Left lung (tissue), 10 donors: Measurements from ENCODE around the gene SET. TPM values are rescaled to one million over a fixed set of nuclear protein-coding genes. Genes with fewer than 3 reads are reported as not detected.

Source experiments
- ATAC-seq: fragments of 200-7000 bp; cut with Tn5 transposase; one replicate; pipeline ENCODE4 v1.9.1; 2020; ENCODE audit warnings: moderate library complexity
- DNase-seq, 4 donors: peaks; one replicate each; pipeline ENCODE4 v3.0.0-alpha.2; 2013 to 2020
- H3K27ac ChIP-seq, 2 donors: fragments of 200-600 bp; sonication (generic) in 1 of 2; one replicate each; pipeline versions ENCODE4 v1.5.0 to v1.8.0; 2020 to 2021
- H3K27me3 ChIP-seq, 2 donors: fragments of 200-600 bp; sonication (generic) in 1 of 2; one replicate each; pipeline versions ENCODE4 v1.5.0 to v1.8.0; 2020 to 2021
- H3K36me3 ChIP-seq, 2 donors: fragments of 200-600 bp; sonication (generic) in 1 of 2; one replicate each; pipeline versions ENCODE4 v1.5.0 to v1.8.0; 2020 to 2021
- H3K4me1 ChIP-seq, 2 donors: fragments of 200-600 bp; one replicate each; pipeline ENCODE4 v1.8.0; 2021
- H3K4me3 ChIP-seq, 2 donors: fragments of 200-600 bp; sonication (generic) in 1 of 2; one replicate each; pipeline versions ENCODE4 v1.5.0 to v1.8.0; 2020 to 2021; ENCODE audit warnings: mild to moderate bottlenecking in 1 of 2
- H3K9me3 ChIP-seq, 2 donors: fragments of 200-600 bp; sonication (generic) in 1 of 2; one replicate each; pipeline versions ENCODE4 v1.5.0 to v1.8.0; 2020 to 2021
- intact Hi-C, 2 donors: fragments of 100-400 bp; cut with DNase I; formaldehyde crosslinking; loops; one replicate each; pipeline versions ENCODE4 v1.11.2 to v1.14.2; 2022
- polyA plus RNA-seq, 6 donors: library from polyadenylated mRNA; unstranded; fragments of 120-200 nt; gene quantifications; one replicate each; pipeline ENCODE4 v1.2.1, GENCODE V29; 2013; ENCODE audit not compliant: insufficient read length in 6 of 6
- total RNA-seq, 2 donors: library from RNA; stranded (reverse); fragmentation: NEBNext Ultra II Directional; extraction: Animal tissue kit (Norgen Biotek cat#: 25700); gene quantifications; one replicate each; pipeline ENCODE4 v1.2.1, GENCODE V29; 2021
- TF ChIP-seq, protein P1 (sequence below), 2 donors: fragments of 200-600 bp; sonication (generic) in 1 of 2; IDR thresholded peaks; one replicate each; pipeline versions ENCODE4 v1.5.0 to v1.8.0; 2021; ENCODE audit warnings: antibody characterized with exemption in 2 of 2
- donor health status: DM: no; HTN: yes; CAD: no.
- donor health status: DM: no; HTN: no; CAD: no.

Gene SET
- total and polyA plus RNA-seq, 8 donors: 249 to 615 (median 536) TPM

DNA sequence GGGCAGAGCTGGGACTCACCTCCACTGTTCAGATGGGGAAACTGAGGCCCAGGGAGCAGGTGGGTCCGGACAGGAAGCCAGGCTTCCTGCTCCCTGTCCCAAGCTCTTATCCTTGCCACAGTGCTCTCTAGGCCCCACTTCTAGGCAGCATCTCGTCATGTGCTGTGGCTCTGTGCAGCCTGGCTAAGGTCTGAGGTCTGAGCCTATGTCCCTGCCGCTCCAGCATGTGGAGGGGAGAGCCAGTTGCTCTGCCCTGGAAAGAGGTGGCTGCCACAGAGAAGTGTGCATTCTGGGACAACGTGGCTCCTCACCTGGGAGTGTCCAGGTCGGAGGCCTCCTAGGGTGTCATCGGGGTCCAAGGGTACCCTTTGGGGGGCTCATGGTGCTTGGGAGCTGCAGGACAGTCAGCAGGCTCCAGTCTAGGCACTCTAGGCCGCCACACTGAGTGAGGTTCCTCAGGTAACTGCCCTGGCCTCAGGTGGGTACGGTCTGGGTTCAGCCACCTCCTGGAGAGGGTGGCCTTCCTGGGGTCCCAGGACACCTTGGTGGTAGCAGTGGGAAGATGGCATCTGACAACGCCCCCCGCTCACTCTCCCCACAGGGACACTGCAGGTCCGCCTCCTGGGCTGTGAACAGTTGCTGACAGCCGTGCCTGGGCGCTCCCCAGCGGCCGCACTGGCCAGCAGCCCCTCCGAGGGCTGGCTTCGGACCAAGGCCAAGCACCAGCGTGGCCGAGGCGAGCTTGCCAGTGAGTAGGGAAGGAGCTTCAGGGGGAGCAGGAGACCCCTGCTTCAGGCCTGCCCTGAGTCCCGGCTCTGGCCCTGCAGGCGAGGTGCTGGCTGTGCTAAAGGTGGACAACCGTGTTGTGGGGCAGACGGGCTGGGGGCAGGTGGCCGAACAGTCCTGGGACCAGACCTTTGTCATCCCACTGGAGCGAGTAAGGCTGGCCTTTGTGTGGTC lies 23.7 kb downstream of the SET start:
- H3K4me1 ChIP-seq: no peaks in the 10 kb centered on the region
- peak in 2 of 4 donors; percentile 10 to 67 for DNase-seq
- ATAC-seq: no peak
- H3K36me3 ChIP-seq: peaks cover 0 to 31% of the 10 kb centered on the region in 2 donors
- no peaks in the 10 kb centered on the region for H3K9me3 ChIP-seq
- no peak overlapping the region for H3K27ac ChIP-seq
- H3K27me3 ChIP-seq: no peaks in the 10 kb centered on the region
- intact Hi-C loops: no loop called here
- TF ChIP-seq, protein P1, sequence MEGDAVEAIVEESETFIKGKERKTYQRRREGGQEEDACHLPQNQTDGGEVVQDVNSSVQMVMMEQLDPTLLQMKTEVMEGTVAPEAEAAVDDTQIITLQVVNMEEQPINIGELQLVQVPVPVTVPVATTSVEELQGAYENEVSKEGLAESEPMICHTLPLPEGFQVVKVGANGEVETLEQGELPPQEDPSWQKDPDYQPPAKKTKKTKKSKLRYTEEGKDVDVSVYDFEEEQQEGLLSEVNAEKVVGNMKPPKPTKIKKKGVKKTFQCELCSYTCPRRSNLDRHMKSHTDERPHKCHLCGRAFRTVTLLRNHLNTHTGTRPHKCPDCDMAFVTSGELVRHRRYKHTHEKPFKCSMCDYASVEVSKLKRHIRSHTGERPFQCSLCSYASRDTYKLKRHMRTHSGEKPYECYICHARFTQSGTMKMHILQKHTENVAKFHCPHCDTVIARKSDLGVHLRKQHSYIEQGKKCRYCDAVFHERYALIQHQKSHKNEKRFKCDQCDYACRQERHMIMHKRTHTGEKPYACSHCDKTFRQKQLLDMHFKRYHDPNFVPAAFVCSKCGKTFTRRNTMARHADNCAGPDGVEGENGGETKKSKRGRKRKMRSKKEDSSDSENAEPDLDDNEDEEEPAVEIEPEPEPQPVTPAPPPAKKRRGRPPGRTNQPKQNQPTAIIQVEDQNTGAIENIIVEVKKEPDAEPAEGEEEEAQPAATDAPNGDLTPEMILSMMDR (IDR thresholded peaks at IDR 0.05): no peak
- H3K4me3 ChIP-seq: no peak overlapping the region

DNA sequence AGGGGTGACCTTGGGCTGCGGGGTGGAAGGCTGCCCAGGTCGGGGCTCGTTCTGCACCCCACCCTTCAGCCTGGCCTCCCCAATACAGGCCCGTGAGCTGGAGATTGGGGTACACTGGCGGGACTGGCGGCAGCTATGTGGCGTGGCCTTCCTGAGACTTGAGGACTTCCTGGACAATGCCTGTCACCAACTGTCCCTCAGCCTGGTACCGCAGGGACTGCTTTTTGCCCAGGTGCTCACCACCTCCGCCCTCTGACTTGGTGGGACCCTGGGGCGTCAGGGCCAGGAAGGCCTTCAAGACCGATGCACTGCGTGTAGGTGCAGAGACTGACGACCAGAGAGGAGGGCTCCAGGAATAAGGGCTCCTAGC lies 24.4 kb downstream of the SET start:
- peaks cover 0 to 31% of the 10 kb centered on the region in 2 donors for H3K36me3 ChIP-seq
- no peaks in the 10 kb centered on the region for H3K4me1 ChIP-seq
- no peak overlapping the region for H3K27ac ChIP-seq
- H3K27me3 ChIP-seq: no peaks in the 10 kb centered on the region
- H3K9me3 ChIP-seq: no peaks in the 10 kb centered on the region
- DNase-seq (peak in 1 of 4 donors; percentile 51), ATAC-seq (no peak)
- TF ChIP-seq, protein P1 (IDR thresholded peaks at IDR 0.05): no peak
- intact Hi-C loops: no loop called here
- no peak overlapping the region for H3K4me3 ChIP-seq

DNA sequence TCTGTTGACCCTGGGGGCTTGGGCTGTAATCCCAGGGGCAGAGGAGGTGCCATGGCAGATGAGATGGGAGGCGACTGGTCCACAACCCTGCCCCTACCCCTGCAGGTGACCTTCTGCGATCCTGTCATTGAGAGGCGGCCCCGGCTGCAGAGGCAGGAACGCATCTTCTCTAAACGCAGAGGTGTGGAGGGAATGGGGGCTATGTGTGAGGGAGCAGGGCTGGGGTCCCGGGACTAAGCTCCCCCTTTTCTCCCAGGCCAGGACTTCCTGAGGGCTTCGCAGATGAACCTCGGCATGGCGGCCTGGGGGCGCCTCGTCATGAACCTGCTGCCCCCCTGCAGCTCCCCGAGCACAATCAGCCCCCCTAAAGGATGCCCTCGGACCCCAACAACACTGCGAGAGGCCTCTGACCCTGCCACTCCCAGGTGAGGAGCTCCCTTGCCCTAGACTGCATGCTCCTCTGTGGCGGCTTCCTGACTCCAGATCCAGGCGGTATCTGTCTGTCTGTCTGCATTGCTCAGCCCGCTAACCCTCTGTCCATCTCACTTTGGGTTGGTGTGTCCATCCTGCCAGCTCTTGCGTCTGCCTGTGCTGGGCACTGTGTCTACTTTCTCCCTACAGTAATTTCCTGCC lies 25.0 kb downstream of the SET start:
- intact Hi-C loops: no loop called here
- no peaks in the 10 kb centered on the region for H3K27me3 ChIP-seq
- peaks cover 0 to 31% of the 10 kb centered on the region in 2 donors for H3K36me3 ChIP-seq
- TF ChIP-seq, protein P1 (IDR thresholded peaks at IDR 0.05): no peak
- DNase-seq (peak in 1 of 4 donors; percentile 50), ATAC-seq (no peak)
- H3K9me3 ChIP-seq: no peaks in the 10 kb centered on the region
- H3K27ac ChIP-seq: no peak overlapping the region
- H3K4me3 ChIP-seq: no peak overlapping the region
- no peaks in the 10 kb centered on the region for H3K4me1 ChIP-seq

DNA sequence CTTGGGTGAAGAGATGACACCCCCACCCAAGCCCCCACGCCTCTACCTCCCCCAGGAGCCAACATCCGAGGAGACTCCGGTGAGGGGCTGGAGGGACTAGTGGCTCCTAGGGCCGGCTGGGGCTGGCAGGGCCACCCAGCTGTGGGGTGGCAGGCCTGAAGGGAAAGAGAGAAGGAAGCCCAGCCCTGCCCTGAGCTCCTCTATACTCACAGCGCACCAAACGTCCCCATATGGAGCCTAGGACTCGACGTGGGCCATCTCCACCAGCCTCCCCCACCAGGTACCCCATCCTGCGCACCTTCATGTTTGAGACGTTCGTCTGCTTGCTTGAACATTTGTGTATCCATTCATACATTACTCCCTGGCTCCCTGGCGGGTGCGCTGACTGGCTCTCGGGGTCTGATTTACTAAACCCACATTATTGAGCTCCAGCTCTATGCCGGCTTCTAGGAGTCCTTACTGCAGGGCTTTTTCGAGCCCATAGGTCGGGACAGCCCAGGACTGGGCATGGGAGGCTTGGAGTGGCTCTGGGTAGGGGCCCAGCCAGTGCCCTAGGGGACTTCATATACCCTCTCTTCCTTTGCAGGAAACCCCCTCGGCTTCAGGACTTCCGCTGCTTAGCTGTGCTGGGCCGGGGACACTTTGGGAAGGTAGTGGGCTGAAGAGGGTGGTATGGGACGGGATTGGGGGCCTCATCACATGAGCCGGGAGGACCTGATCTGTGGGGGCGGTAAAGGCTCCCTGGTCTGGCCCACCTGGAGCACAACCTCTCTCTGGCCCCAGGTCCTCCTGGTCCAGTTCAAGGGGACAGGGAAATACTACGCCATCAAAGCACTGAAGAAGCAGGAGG lies 25.8 kb downstream of the SET start:
- Histone ChIP-seq H3K4me3 (no peak overlapping the region), H3K9me3 (no peaks in the 10 kb centered on the region), H3K27ac (no peak overlapping the region), H3K36me3 (peaks cover 0 to 36% of the 10 kb centered on the region in 2 donors), H3K27me3 (no peaks in the 10 kb centered on the region), H3K4me1 (no peaks in the 10 kb centered on the region)
- intact Hi-C loops: no loop called here
- no peak for ATAC-seq
- TF ChIP-seq, protein P1 (IDR thresholded peaks at IDR 0.05): no peak
- DNase-seq: peak in 1 of 4 donors; percentile 43
